ENCODE results near the gene STYX. TPM values are rescaled to one million over a fixed set of nuclear protein-coding genes. Genes with fewer than 3 reads are reported as not detected.

Gene STYX
- total and polyA plus RNA-seq, 2 of the 4 experiments (the other 2 are of a cell fraction): 5.8 to 7.5 TPM

- H4K8ac ChIP-seq (ENCODE audit: low read depth in 2 of 2, low read length in 2 of 2): no peak overlapping the region
- H2BK5ac ChIP-seq (ENCODE audit: low read depth, low read length, poor library complexity, severe bottlenecking): no peak overlapping the region
- H3K4me1 ChIP-seq (ENCODE audit: control insufficient read depth, insufficient read depth, low read length): peaks cover 7% of the 10 kb centered on the region; the same call in 1 of the 2 replicates
- H3K56ac ChIP-seq (ENCODE audit: extremely low read depth, insufficient read depth, low read length): no peak overlapping the region
- H4K20me1 ChIP-seq (ENCODE audit: insufficient read depth, low read length): no peaks in the 10 kb centered on the region
- no peak overlapping the region for H3K18ac ChIP-seq (ENCODE audit: low read depth, low read length)
- no TSS peak for BruUV-seq (replicated peaks)
- CTCF ChIA-PET: no interaction called here
- 0 out of 2 replicates have a peak overlapping the region, but pooled peaks have one; percentile 15 for H3K4ac ChIP-seq (ENCODE audit: low read depth, low read length)
- H2BK20ac ChIP-seq (ENCODE audit: low read depth, low read length): no peak overlapping the region
- no peak overlapping the region for H4K91ac ChIP-seq (ENCODE audit: insufficient read depth, low read depth, low read length)
- no peak overlapping the region for H2AFZ ChIP-seq (replicated peaks; ENCODE audit: low read length, poor library complexity)
- no peak overlapping the region for H2AK9ac ChIP-seq (replicated peaks; ENCODE audit: low read depth, low read length, poor library complexity)
- DNase-seq (no peak), ATAC-seq (ENCODE audit: low read depth) (no peak)
- no peaks in the 10 kb centered on the region for H3K27me3 ChIP-seq (ENCODE audit: control insufficient read depth, insufficient read depth, low read length)
- 94% methylated on average over 7 of the region's 15 CpGs; no CpG with 5 or more reads in 1 of the 2 experiments for WGBS, 2 experiments (ENCODE audit: extremely low coverage in 2 of 2, insufficient read length in 1 of 2)
- no peak overlapping the region for H2AK5ac ChIP-seq (ENCODE audit: low read depth, low read length)
- H3K9me1 ChIP-seq (ENCODE audit: insufficient read depth, low read length): 0 out of 2 replicates have a peak, but pooled peaks cover 2% of the 10 kb centered on the region
- POLR2A ChIA-PET (ENCODE audit: unreplicated experiment): no interaction called here
- no peak overlapping the region for H3K27ac ChIP-seq (ENCODE audit: insufficient read depth, low read length)
- H4K5ac ChIP-seq (ENCODE audit: low read depth, low read length): no peak overlapping the region
- no peak overlapping the region for H3K14ac ChIP-seq (replicated peaks; ENCODE audit: low read depth, low read length)
- H3K79me1 ChIP-seq (ENCODE audit: low read depth in 1 of 2, low read length in 2 of 2): no peaks in the 10 kb centered on the region
- H2BK15ac ChIP-seq (ENCODE audit: low read depth, low read length): no peak overlapping the region
- H2BK120ac ChIP-seq (ENCODE audit: low read depth, low read length): no peak overlapping the region
- dilution Hi-C loops (cut with HindIII; ENCODE audit: low sequenced_read_pairs, unreplicated experiment): no loop called here
- H3K4me2 ChIP-seq (ENCODE audit: low read depth, low read length): no peak overlapping the region
- no peak overlapping the region for H3K9ac ChIP-seq (ENCODE audit: low read depth, low read length)
- no peaks in the 10 kb centered on the region for H3K9me3 ChIP-seq (ENCODE audit: control insufficient read depth, insufficient read depth, low read length)
- no peaks in the 10 kb centered on the region for H3K36me3 ChIP-seq (ENCODE audit: control insufficient read depth, insufficient read depth, low read length)
- H3K23ac ChIP-seq (ENCODE audit: low read depth, low read length): no peak overlapping the region
- in situ Hi-C loops (cut with MboI; ENCODE audit: low sequenced_read_pairs): no loop called here
- TF ChIP-seq USF2 (IDR thresholded peaks at IDR 0.05; ENCODE audit: low read depth, low read length): no peak
- TF ChIP-seq RCOR1 (IDR thresholded peaks at IDR 0.05; ENCODE audit: insufficient replicate concordance, low read length): no peak
- no peak for TF ChIP-seq ELK1 (IDR thresholded peaks at IDR 0.05; ENCODE audit: borderline replicate concordance, low read depth, low read length)
- TF ChIP-seq MAFK (IDR thresholded peaks at IDR 0.05; ENCODE audit: low read depth, low read length): no peak
- TF ChIP-seq MAZ (IDR thresholded peaks at IDR 0.05; ENCODE audit: borderline replicate concordance, low read depth, low read length): no peak
- TF ChIP-seq CHD1 (IDR thresholded peaks at IDR 0.05; ENCODE audit: low read depth, low read length): no peak
- no peak for TF ChIP-seq SMC3 (IDR thresholded peaks at IDR 0.05; ENCODE audit: low read depth, low read length)
- no peak for TF ChIP-seq CTCF (conservative IDR thresholded peaks at IDR 0.05; ENCODE audit: low read depth, low read length)
- TF ChIP-seq POLR2A (IDR thresholded peaks at IDR 0.05; ENCODE audit: low read depth, low read length): no peak
- TF ChIP-seq MXI1 (IDR thresholded peaks at IDR 0.05; ENCODE audit: borderline replicate concordance, low read depth, low read length): no peak
- no peak for TF ChIP-seq NFE2L2 (IDR thresholded peaks at IDR 0.05; ENCODE audit: low read depth, low read length)
- no peak for TF ChIP-seq BHLHE40 (IDR thresholded peaks at IDR 0.05; ENCODE audit: low read depth, low read length)
- TF ChIP-seq RAD21 (IDR thresholded peaks at IDR 0.05; ENCODE audit: low read length): no peak
- no peak for TF ChIP-seq FOS (IDR thresholded peaks at IDR 0.05; ENCODE audit: low read depth, low read length)
- TF ChIP-seq CEBPB (IDR thresholded peaks at IDR 0.05; ENCODE audit: low read depth, low read length): no peak
- TF ChIP-seq RFX5 (IDR thresholded peaks at IDR 0.05; ENCODE audit: low read depth, low read length): no peak
- intact Hi-C loops (cut with micrococcal nuclease): no loop called here
- H3K4me3 ChIP-seq (ENCODE audit: insufficient read depth, low read depth, low read length): no peak overlapping the region
Measured at GRCh38 chr14:52798826-52799225, 68.9 kb downstream of the STYX start.
